Body of pancreas (tissue), 4 donors: ENCODE measurements around the gene MYH15. TPM values are rescaled to one million over a fixed set of nuclear protein-coding genes. Genes with fewer than 3 reads are reported as not detected.

Experiments
- ATAC-seq: fragments of 150-250 bp; one replicate; pipeline ENCODE4 v1.9.1; 2016
- DNase-seq, 4 donors: peaks; one replicate each; pipeline ENCODE4 v3.0.0-alpha.2; 2019
- H3K27ac ChIP-seq, 4 donors: fragments of 200-600 bp; sonication (generic); 1 replicate in 3 of 4; 2 replicates in 1 of 4; pipeline versions ENCODE4 v1.5.1 to v1.6.1; 2016 to 2019; ENCODE audit warnings: mild to moderate bottlenecking in 1 of 4, mixed read lengths in 1 of 4, moderate library complexity in 1 of 4
- H3K27me3 ChIP-seq, 2 donors: fragments of 200-600 bp; sonication (generic); one replicate each; pipeline ENCODE4 v1.6.0; 2016; ENCODE audit warnings: mild to moderate bottlenecking in 1 of 2
- H3K36me3 ChIP-seq, 2 donors: fragments of 200-600 bp; sonication (generic); replicated peaks in 1 of 2; 2 replicates each; pipeline ENCODE4 v1.5.1; 2016; ENCODE audit warnings: low read depth in 2 of 2; ENCODE audit not compliant: insufficient read depth in 1 of 2
- H3K4me1 ChIP-seq: fragments of 200-600 bp; sonication (generic); one replicate; pipeline ENCODE4 v1.6.0; 2016
- H3K4me3 ChIP-seq, 2 donors: fragments of 200-600 bp; sonication (generic); 1 replicate in 1 of 2; 2 replicates in 1 of 2; pipeline ENCODE4 v1.5.1; 2016 to 2019
- H3K9me3 ChIP-seq, 3 donors: fragments of 200-600 bp; sonication (generic); 1 replicate in 2 of 3; 2 replicates in 1 of 3; pipeline ENCODE4 v1.5.1; 2016
- CTCF ChIP-seq, 7 experiments: fragments of 450-650 bp in 4 of 7; fragments of 200-600 bp in 3 of 7; sonication (generic) in 3 of 7; IDR thresholded peaks; one replicate each; pipeline ENCODE4 v1.5.1; 2016 to 2019; ENCODE audit warnings: antibody characterized with exemption in 7 of 7
- POLR2A ChIP-seq, 3 donors: fragments of 450-650 bp; IDR thresholded peaks; one replicate each; pipeline ENCODE4 v1.6.1; 2016; ENCODE audit warnings: antibody characterized with exemption in 3 of 3, mild to moderate bottlenecking in 2 of 3
- WGBS, 2 donors: methylation state at CpG; one replicate each; pipeline ENCODE4 v1.1.5; 2017; 5-methylcytosine and 5-hydroxymethylcytosine counted together
- intact Hi-C: fragments of 100-400 bp; cut with DNase I; formaldehyde crosslinking; loops from one replicate; pipeline ENCODE4 v1.15.1; 2023
- total RNA-seq, 2 donors: library from RNA; depleted of rRNA; stranded (reverse); fragments of >200 nt; gene quantifications; one replicate each; pipeline ENCODE4 v1.1.0, GENCODE V29; 2016

MYH15 gene
- total RNA-seq, 2 donors from 2014 or later, result not detected

GRCh38 chr3:108486338-108486737 lies 24.1 kb downstream of the MYH15 start:
- intact Hi-C loops, result no loop called here
- no peak overlapping the region for H3K27ac ChIP-seq
- H3K36me3 ChIP-seq, result no peaks in the 10 kb centered on the region
- DNase-seq (no peak), ATAC-seq (no peak)
- H3K4me1 ChIP-seq, result peaks cover 12% of the 10 kb centered on the region
- H3K9me3 ChIP-seq, result no peaks in the 10 kb centered on the region
- no peak overlapping the region for H3K4me3 ChIP-seq
- WGBS, 2 donors, result 8 to 9% methylated on average over 3 of the region's 3 CpGs
- TF ChIP-seq CTCF (IDR thresholded peaks at IDR 0.05), result no peak
- no peak for TF ChIP-seq POLR2A (IDR thresholded peaks at IDR 0.05)
- no peaks in the 10 kb centered on the region for H3K27me3 ChIP-seq

DNA sequence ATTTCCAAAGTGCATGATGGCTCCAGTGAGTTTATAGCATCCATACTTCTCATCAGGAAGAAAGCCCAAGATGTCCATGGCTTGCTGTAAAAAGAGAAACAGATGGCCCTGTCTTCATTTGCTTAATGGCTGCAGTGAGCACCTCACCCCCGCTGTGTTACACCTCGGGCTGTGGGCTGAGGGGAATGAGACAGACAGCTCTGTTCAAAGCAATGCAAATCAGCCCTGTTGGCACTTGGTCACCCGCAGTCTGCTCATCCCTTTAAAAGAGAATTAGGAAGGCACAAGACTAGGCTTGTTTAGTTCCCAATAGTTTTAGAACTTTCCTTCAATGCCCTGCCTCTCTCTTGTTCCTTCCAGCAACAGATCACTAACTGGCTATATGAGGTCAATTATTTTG lies 25.2 kb downstream of the MYH15 start:
- Histone ChIP-seq H3K4me3 (no peak overlapping the region), H3K27me3 (no peaks in the 10 kb centered on the region), H3K36me3 (no peaks in the 10 kb centered on the region), H3K9me3 (no peaks in the 10 kb centered on the region), H3K27ac (no peak overlapping the region), H3K4me1 (peaks cover 12% of the 10 kb centered on the region)
- DNase-seq, result no peak
- WGBS, 2 donors, result 85 to 88% methylated on average over 3 of the region's 3 CpGs
- ATAC-seq, result no peak
- intact Hi-C loops, result no loop called here
- TF ChIP-seq CTCF (IDR thresholded peaks at IDR 0.05) (no peak), POLR2A (IDR thresholded peaks at IDR 0.05) (no peak)

GRCh38 chr3:108479224-108479623 lies 31.2 kb downstream of the MYH15 start:
- Histone ChIP-seq H3K4me3 (no peak overlapping the region), H3K36me3 (no peaks in the 10 kb centered on the region), H3K4me1 (peaks cover 8% of the 10 kb centered on the region), H3K9me3 (no peaks in the 10 kb centered on the region), H3K27me3 (no peaks in the 10 kb centered on the region), H3K27ac (peak overlapping the region in 3 of 4 donors; percentile 18 to 37 (median 33))
- peak; percentile 15 to 42 (median 27) for DNase-seq
- ATAC-seq, result peak; percentile 72
- TF ChIP-seq POLR2A (IDR thresholded peaks at IDR 0.05) (no peak), CTCF (IDR thresholded peaks at IDR 0.05) (no peak)
- intact Hi-C loops, result no loop called here
- 16 to 27% methylated on average over 2 of the region's 2 CpGs for WGBS, 2 donors

- WGBS, 2 donors, result 17 to 22% methylated on average over 4 of the region's 4 CpGs
- ATAC-seq (peak; percentile 84), DNase-seq (peak; percentile 54 to 67 (median 60))
- Histone ChIP-seq H3K4me3 (no peak overlapping the region), H3K4me1 (peaks cover 8% of the 10 kb centered on the region), H3K9me3 (no peaks in the 10 kb centered on the region), H3K27ac (no peak overlapping the region), H3K27me3 (no peaks in the 10 kb centered on the region), H3K36me3 (no peaks in the 10 kb centered on the region)
- TF ChIP-seq CTCF (IDR thresholded peaks at IDR 0.05), result peak; percentile 44 to 77 (median 74)
- no peak for TF ChIP-seq POLR2A (IDR thresholded peaks at IDR 0.05)
- intact Hi-C loops, result no loop called here
Measured at GRCh38 chr3:108477511-108478147, 32.8 kb downstream of the MYH15 start.

DNA sequence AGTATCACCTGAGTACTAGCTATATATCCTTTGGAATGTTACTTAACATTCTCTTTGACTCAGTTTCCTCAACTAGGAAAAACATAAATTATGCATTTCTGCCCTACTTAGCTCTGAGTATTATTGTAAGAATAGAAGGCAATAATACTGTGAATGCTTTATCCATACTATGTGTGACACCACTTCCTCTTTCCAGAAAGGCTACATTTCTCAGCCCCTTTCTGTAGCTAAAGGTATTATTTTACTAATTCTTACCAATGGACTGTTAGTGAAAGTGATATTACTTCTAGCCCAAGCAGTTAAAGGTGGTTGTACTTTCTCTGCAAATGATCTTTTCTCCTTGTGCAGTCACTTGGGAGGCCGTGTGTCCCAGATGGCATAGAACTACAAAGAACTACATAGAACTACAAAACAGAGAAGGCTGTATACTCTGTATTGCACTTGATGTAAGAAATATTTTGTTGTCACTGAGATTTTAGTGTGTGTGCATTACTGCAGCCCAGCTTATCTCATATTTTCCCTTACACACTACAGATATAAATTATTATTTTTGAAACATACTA lies 35.1 kb downstream of the MYH15 start:
- DNase-seq, result no peak

More for the DNA sequence above, 35.1 kb downstream of the MYH15 start:
- intact Hi-C loops, result no loop called here
- Histone ChIP-seq H3K27me3 (no peaks in the 10 kb centered on the region), H3K27ac (no peak overlapping the region), H3K4me3 (no peak overlapping the region), H3K9me3 (no peaks in the 10 kb centered on the region), H3K36me3 (no peaks in the 10 kb centered on the region), H3K4me1 (peaks cover 8% of the 10 kb centered on the region)
- 60 to 66% methylated on average over 1 of the region's 1 CpG for WGBS, 2 donors
- no peak for TF ChIP-seq CTCF (IDR thresholded peaks at IDR 0.05)
- TF ChIP-seq POLR2A (IDR thresholded peaks at IDR 0.05), result no peak
- no peak for ATAC-seq
